Urothelium cell line (cell line): ENCODE measurements around the gene DSCAM.

ENCODE experiments used
- DNase-seq: peaks from one replicate; pipeline ENCODE4 v3.0.0; 2011; ENCODE audit warnings: low spot score, mixed read lengths
- FAIRE-seq: peaks from 2 replicates; lab custom pipeline; 2011; peaks lifted over from hg19 to GRCh38; lab: Jason Lieb, UNC

DSCAM gene

GRCh38 chr21:40841524-40842196 lies 5.3 kb downstream of the DSCAM start:
- FAIRE-seq (no peak), DNase-seq (no peak)

GRCh38 chr21:40840401-40841125 lies 6.4 kb downstream of the DSCAM start:
- DNase-seq (no peak), FAIRE-seq (no peak)

- DNase-seq: no peak
- no peak for FAIRE-seq
These were observed 7.4 kb downstream of the DSCAM start for GRCh38 chr21:40839521-40839920.

GRCh38 chr21:40837456-40837855 lies 9.5 kb downstream of the DSCAM start:
- FAIRE-seq (no peak), DNase-seq (no peak)

GRCh38 chr21:40835184-40835694 lies 11.7 kb downstream of the DSCAM start:
- DNase-seq (no peak), FAIRE-seq (no peak)

GRCh38 chr21:40833184-40833583 lies 13.8 kb downstream of the DSCAM start:
- FAIRE-seq: no peak
- DNase-seq: no peak

- DNase-seq: no peak
- no peak for FAIRE-seq
These were observed 14.6 kb downstream of the DSCAM start for GRCh38 chr21:40832316-40832715.

- DNase-seq: no peak
- FAIRE-seq: no peak
These were observed 16.1 kb downstream of the DSCAM start for GRCh38 chr21:40830836-40831235.

- FAIRE-seq (no peak), DNase-seq (no peak)
These were observed 17.2 kb downstream of the DSCAM start for GRCh38 chr21:40829791-40830190.

GRCh38 chr21:40829308-40829707 lies 17.6 kb downstream of the DSCAM start:
- FAIRE-seq (no peak), DNase-seq (no peak)

- DNase-seq (no peak), FAIRE-seq (no peak)
These were observed 19.4 kb downstream of the DSCAM start for GRCh38 chr21:40827509-40827908.

GRCh38 chr21:40819071-40819900 lies 27.7 kb downstream of the DSCAM start:
- DNase-seq (no peak), FAIRE-seq (no peak)

GRCh38 chr21:40813918-40814317 lies 33.0 kb downstream of the DSCAM start:
- DNase-seq (no peak), FAIRE-seq (no peak)

GRCh38 chr21:40809673-40810197 lies 37.2 kb downstream of the DSCAM start:
- FAIRE-seq: no peak
- DNase-seq: no peak

GRCh38 chr21:40803101-40803500 lies 43.9 kb downstream of the DSCAM start:
- no peak for FAIRE-seq
- no peak for DNase-seq

GRCh38 chr21:40800126-40800525 lies 46.8 kb downstream of the DSCAM start:
- DNase-seq: no peak
- FAIRE-seq: no peak

- DNase-seq: no peak
- FAIRE-seq: no peak
These were observed 49.1 kb downstream of the DSCAM start for GRCh38 chr21:40797891-40798290.

- DNase-seq (no peak), FAIRE-seq (no peak)
These were observed 49.5 kb downstream of the DSCAM start for GRCh38 chr21:40797410-40797809.

- DNase-seq (no peak), FAIRE-seq (no peak)
These were observed 50.5 kb downstream of the DSCAM start for GRCh38 chr21:40796464-40796863.

- DNase-seq (no peak), FAIRE-seq (no peak)
These were observed 51.6 kb downstream of the DSCAM start for GRCh38 chr21:40795313-40795712.
